HCT116 (cell line): ENCODE measurements around the gene THSD7B. TPM values are rescaled to one million over a fixed set of nuclear protein-coding genes. Genes with fewer than 3 reads are reported as not detected.

ENCODE experiments used
- ATAC-seq: fragments of 200-7000 bp; cut with Tn5 transposase; 2 replicates; pipeline ENCODE4 v1.9.1; 2020; ENCODE audit warnings: mild to moderate bottlenecking, moderate library complexity
- BruUV-seq: library from RNA; stranded (reverse); fragments of 400-500 nt; replicated peaks from 2 replicates; lab custom pipeline; 2021; lab: Mats Ljungman, UMichigan
- CTCF ChIA-PET: fragments of 300-600 bp; sonication (Branson Sonifier 250); formaldehyde crosslinking; loops from one replicate; lab custom pipeline; 2021; ENCODE audit warnings: antibody characterized with exemption; lab: Charles Lee
- POLR2A ChIA-PET: fragments of 300-600, 350-600 bp; sonication (Branson Sonifier 250); formaldehyde crosslinking; loops from one replicate; lab custom pipeline; 2021; ENCODE audit warnings: antibody characterized with exemption; lab: Charles Lee
- RAD21 ChIA-PET, 2 experiments: fragments of 300-600 bp; sonication (Branson Sonifier 250); formaldehyde crosslinking; loops; one replicate each; lab custom pipeline; 2023; ENCODE audit warnings: low total read pairs in 2 of 2; ENCODE audit not compliant: uncharacterized antibody in 2 of 2, unreplicated experiment in 2 of 2, low non-redundant PET in 1 of 2; lab: Charles Lee
- DNase-seq: peaks from one replicate; pipeline ENCODE4 v3.0.0-alpha.2; 2010; ENCODE audit warnings: low read depth, low spot score
- H2AFZ ChIP-seq: fragments of 200-600 bp; shearing (Covaris generic), sonication (generic); 2 replicates; pipeline ENCODE4 v1.6.1; 2017; ENCODE audit warnings: low read depth, mixed run types, mixed read lengths, antibody characterized with exemption, low read length; ENCODE audit not compliant: poor library complexity, severe bottlenecking
- H3K27ac ChIP-seq: 2 replicates; pipeline ENCODE4 v1.5.1; 2012; ENCODE audit warnings: low read depth, low read length
- H3K27me3 ChIP-seq: fragments of 200-600 bp; sonication (generic); 2 replicates; pipeline ENCODE4 v1.6.1; 2016; ENCODE audit warnings: mixed run types, low read length, mixed read lengths; ENCODE audit not compliant: insufficient read depth
- H3K36me3 ChIP-seq, 2 experiments: fragments of 200-500 bp in 1 of 2; fragments of 200-600 bp in 1 of 2; sonication (Bioruptor generic) in 1 of 2; sonication (generic) in 1 of 2; 2 replicates each; pipeline versions ENCODE4 v1.5.1 to v1.6.1; 2014 to 2016; ENCODE audit warnings: low read length in 2 of 2, inconsistent platforms in 1 of 2, mixed read lengths in 1 of 2, mixed run types in 1 of 2; ENCODE audit not compliant: insufficient read depth in 2 of 2, control insufficient read depth in 1 of 2
- H3K4me1 ChIP-seq, 2 experiments: fragments of 200-600 bp in 1 of 2; sonication (generic) in 1 of 2; 2 replicates each; pipeline versions ENCODE4 v1.5.1 to v1.6.1; 2012 to 2017; ENCODE audit warnings: low read length in 2 of 2, inconsistent platforms in 1 of 2, mild to moderate bottlenecking in 1 of 2, mixed read lengths in 1 of 2, mixed run types in 1 of 2, moderate library complexity in 1 of 2; ENCODE audit not compliant: insufficient read depth in 2 of 2, control insufficient read depth in 1 of 2
- H3K4me2 ChIP-seq: fragments of 200-600 bp; sonication (generic); 2 replicates; pipeline ENCODE4 v1.6.1; 2017; ENCODE audit warnings: mixed run types, low read length, mixed read lengths
- H3K4me3 ChIP-seq, 2 experiments: fragments of 200-600 bp in 1 of 2; sonication (generic) in 1 of 2; replicated peaks in 1 of 2; 2 replicates each; pipeline ENCODE4 v1.5.1; 2011 to 2016; ENCODE audit warnings: low read length in 2 of 2, control low read depth in 1 of 2, low read depth in 1 of 2, mild to moderate bottlenecking in 1 of 2, mixed read lengths in 1 of 2, mixed run types in 1 of 2
- H3K79me2 ChIP-seq: fragments of 200-600 bp; sonication (generic); 2 replicates; pipeline ENCODE4 v1.6.1; 2017; ENCODE audit warnings: mild to moderate bottlenecking, mixed run types, low read length, moderate library complexity, mixed read lengths; ENCODE audit not compliant: insufficient read depth
- H3K9ac ChIP-seq: fragments of 200-600 bp; sonication (generic); 2 replicates; pipeline ENCODE4 v1.6.1; 2016; ENCODE audit warnings: low read length, mixed read lengths
- H3K9me2 ChIP-seq: fragments of 200-600 bp; sonication (generic), shearing (Covaris generic); 2 replicates; pipeline ENCODE4 v1.6.1; 2017; ENCODE audit warnings: mixed run types, mild to moderate bottlenecking, moderate library complexity; ENCODE audit not compliant: insufficient read depth
- H3K9me3 ChIP-seq, 2 experiments: fragments of 200-500 bp in 1 of 2; fragments of 200-600 bp in 1 of 2; sonication (Bioruptor generic) in 1 of 2; sonication (generic) in 1 of 2; 2 replicates each; pipeline ENCODE4 v1.6.1; 2014 to 2017; ENCODE audit warnings: low read length in 2 of 2, mixed read lengths in 2 of 2, inconsistent platforms in 1 of 2, low read depth in 1 of 2, mild to moderate bottlenecking in 1 of 2, mixed run types in 1 of 2, moderate library complexity in 1 of 2; ENCODE audit not compliant: control insufficient read depth in 1 of 2, insufficient read depth in 1 of 2
- H4K20me1 ChIP-seq: fragments of 200-600 bp; sonication (generic), shearing (Covaris generic); 2 replicates; pipeline ENCODE4 v1.6.1; 2017; ENCODE audit warnings: mixed run types, mild to moderate bottlenecking, moderate library complexity; ENCODE audit not compliant: insufficient read depth
- JUND ChIP-seq: IDR thresholded peaks from 2 replicates; pipeline ENCODE4 v1.6.1; 2012
- SRF ChIP-seq: IDR thresholded peaks from 2 replicates; pipeline ENCODE4 v1.6.1; 2012; ENCODE audit warnings: low read depth
- ZFX ChIP-seq: fragments of 450-650 bp; IDR thresholded peaks from 2 replicates; pipeline ENCODE4 v1.6.1; 2017
- intact Hi-C: fragments of 100-400 bp; cut with micrococcal nuclease; formaldehyde crosslinking; loops from 2 replicates; pipeline ENCODE4 v1.10.0; 2022
- total RNA-seq: library from RNA; stranded (reverse); gene quantifications from one replicate; pipeline ENCODE4 v1.2.1, GENCODE V29; 2021; ENCODE audit not compliant: unreplicated experiment
- TF ChIP-seq, protein P1 (sequence below): IDR thresholded peaks from 2 replicates; pipeline ENCODE4 v1.6.1; 2011; ENCODE audit warnings: mild to moderate bottlenecking, low read length, moderate library complexity; ENCODE audit not compliant: insufficient replicate concordance; ENCODE audit errors: extremely low read depth

THSD7B gene
- total RNA-seq, 1 experiment from 2014 or later, result not detected

GRCh38 chr2:137249463-137250130 is 484.3 kb downstream of the THSD7B start:
- TF ChIP-seq, protein P1, sequence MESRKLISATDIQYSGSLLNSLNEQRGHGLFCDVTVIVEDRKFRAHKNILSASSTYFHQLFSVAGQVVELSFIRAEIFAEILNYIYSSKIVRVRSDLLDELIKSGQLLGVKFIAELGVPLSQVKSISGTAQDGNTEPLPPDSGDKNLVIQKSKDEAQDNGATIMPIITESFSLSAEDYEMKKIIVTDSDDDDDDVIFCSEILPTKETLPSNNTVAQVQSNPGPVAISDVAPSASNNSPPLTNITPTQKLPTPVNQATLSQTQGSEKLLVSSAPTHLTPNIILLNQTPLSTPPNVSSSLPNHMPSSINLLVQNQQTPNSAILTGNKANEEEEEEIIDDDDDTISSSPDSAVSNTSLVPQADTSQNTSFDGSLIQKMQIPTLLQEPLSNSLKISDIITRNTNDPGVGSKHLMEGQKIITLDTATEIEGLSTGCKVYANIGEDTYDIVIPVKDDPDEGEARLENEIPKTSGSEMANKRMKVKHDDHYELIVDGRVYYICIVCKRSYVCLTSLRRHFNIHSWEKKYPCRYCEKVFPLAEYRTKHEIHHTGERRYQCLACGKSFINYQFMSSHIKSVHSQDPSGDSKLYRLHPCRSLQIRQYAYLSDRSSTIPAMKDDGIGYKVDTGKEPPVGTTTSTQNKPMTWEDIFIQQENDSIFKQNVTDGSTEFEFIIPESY, result no peak
- TF ChIP-seq ZFX, result no peak
- no peak overlapping the region for H3K9ac ChIP-seq
- DNase-seq (no peak), ATAC-seq (no peak)
- no peaks in the 10 kb centered on the region for H3K27me3 ChIP-seq
- intact Hi-C loops, result no loop called here
- ChIA-PET POLR2A (no interaction called here), CTCF (no interaction called here), RAD21 (no interaction called here)
- H3K79me2 ChIP-seq, result no peaks in the 10 kb centered on the region
- H3K4me3 ChIP-seq, result no peak overlapping the region
- no peaks in the 10 kb centered on the region for H4K20me1 ChIP-seq
- H3K27ac ChIP-seq, result no peak overlapping the region
- no peaks in the 10 kb centered on the region for H3K4me1 ChIP-seq
- no peaks in the 10 kb centered on the region for H3K9me2 ChIP-seq
- H3K9me3 ChIP-seq, result peaks cover 14 to 16% of the 10 kb centered on the region in 2 experiments; a peak in 2 of 4 replicates
- H3K36me3 ChIP-seq, result no peaks in the 10 kb centered on the region
- H3K4me2 ChIP-seq, result no peak overlapping the region
- no TSS peak for BruUV-seq
- no peak overlapping the region for H2AFZ ChIP-seq

GRCh38 chr2:137250401-137250800 is 485.1 kb downstream of the THSD7B start:
- RAD21 ChIA-PET, result no interaction called here
- TF ChIP-seq SRF (no peak), JUND (no peak)
- TF ChIP-seq, protein P1, result no peak
- POLR2A ChIA-PET, result no interaction called here
- Histone ChIP-seq H2AFZ (no peak overlapping the region), H4K20me1 (no peaks in the 10 kb centered on the region), H3K79me2 (no peaks in the 10 kb centered on the region), H3K9me2 (no peaks in the 10 kb centered on the region), H3K4me1 (no peaks in the 10 kb centered on the region), H3K36me3 (no peaks in the 10 kb centered on the region), H3K9me3 (peaks cover 13 to 16% of the 10 kb centered on the region in 2 experiments; a peak in 2 of 4 replicates), H3K9ac (no peak overlapping the region), H3K4me3 (no peak overlapping the region), H3K27me3 (no peaks in the 10 kb centered on the region), H3K4me2 (no peak overlapping the region), H3K27ac (no peak overlapping the region)
- CTCF ChIA-PET, result no interaction called here
- no TSS peak for BruUV-seq
- intact Hi-C loops, result no loop called here
- DNase-seq (no peak), ATAC-seq (no peak)
